ENCODE results near the gene LZTS2.

The LZTS2 gene

DNA sequence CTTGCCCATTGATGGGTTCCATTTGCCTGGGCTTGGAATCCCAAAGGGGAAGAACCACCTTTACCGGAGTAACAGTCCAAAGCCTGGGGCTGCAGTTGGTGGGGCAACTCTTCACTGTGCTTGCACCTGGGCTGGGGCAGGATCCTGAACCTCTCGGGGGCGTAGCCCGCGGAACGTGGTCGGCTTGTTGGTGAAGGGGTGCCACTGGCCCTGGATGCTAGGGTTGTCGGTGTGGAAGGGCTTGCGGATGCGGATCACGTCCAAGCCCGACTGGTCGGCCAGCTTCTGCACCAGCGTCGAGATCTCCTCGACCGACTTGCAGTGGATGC lies 13.0 kb upstream of the LZTS2 start:
- H3K36me3 ChIP-seq (ENCODE audit: low read depth) = peaks cover 45% of the 10 kb centered on the region
- ATAC-seq (ENCODE audit: low read depth) (peak; percentile 7; the same call in 2 of the 3 replicates), DNase-seq (ENCODE audit: low spot score) (no peak)
- H3K27me3 ChIP-seq (ENCODE audit: insufficient read depth, poor library complexity, severe bottlenecking) = no peaks in the 10 kb centered on the region
- peak overlapping the region; percentile 97 for H3K4me3 ChIP-seq (ENCODE audit: severe bottlenecking)
- H3K9me3 ChIP-seq (ENCODE audit: severe bottlenecking) = no peaks in the 10 kb centered on the region
- peaks cover 7% of the 10 kb centered on the region for H3K4me1 ChIP-seq (ENCODE audit: insufficient read depth, poor library complexity, severe bottlenecking)
- peak overlapping the region; percentile 58 for H3K27ac ChIP-seq (ENCODE audit: poor library complexity, severe bottlenecking)
- no peak for TF ChIP-seq CTCF (IDR thresholded peaks at IDR 0.05; ENCODE audit: poor library complexity, severe bottlenecking)

DNA sequence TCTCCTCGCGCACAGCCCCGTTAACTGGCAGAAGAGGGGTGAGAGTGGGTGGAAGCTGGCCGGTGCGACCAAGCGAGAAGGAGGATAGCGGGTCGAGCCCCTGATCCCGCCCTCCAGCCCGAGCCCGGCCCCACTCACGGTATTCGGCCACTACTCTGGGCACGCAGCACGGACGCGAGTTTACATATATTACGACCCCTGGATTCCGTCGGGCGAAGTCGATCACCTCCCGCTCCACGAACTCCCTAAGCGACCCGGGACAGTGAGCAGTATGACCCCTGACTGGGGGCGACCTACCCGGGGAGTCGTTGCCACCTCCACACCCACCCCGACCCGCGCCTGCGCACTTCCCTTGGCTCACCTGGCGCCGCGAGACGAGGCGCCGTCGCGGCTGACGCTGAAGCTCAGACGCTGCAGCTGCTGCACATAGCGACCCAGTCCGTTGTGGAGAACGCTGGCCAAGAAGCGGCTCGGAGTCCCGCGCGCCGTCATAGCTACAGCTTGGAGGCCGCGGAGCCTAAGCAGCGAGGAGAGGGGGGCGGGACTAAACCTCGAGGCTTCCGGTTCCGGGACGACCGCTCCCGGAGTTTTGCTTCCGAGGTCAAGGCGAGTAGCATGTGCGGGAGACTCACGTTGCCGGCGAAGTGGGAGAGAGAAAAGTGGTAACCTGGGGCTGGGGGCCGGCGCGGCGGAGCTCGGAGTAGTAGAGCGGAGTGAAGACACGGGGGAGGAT lies 12.5 kb upstream of the LZTS2 start, which contains the start of the genes MRPL43 and TWNK:
Gene MRPL43, minus strand, starts transcription at position 546 of the 733 bp plus-strand sequence. Its CDS starts 54 bp downstream, at position 492.
Gene TWNK, plus strand, starts transcription at position 592 of the 733 bp plus-strand sequence. CDS start 668 bp downstream, outside the sequence.
- Histone ChIP-seq H3K27ac (ENCODE audit: poor library complexity, severe bottlenecking) (peak within 1 kb of the TSS; percentile 58), H3K4me1 (ENCODE audit: insufficient read depth, poor library complexity, severe bottlenecking) (peaks cover 7% of the 10 kb centered on the region), H3K9me3 (ENCODE audit: severe bottlenecking) (no peaks in the 10 kb centered on the region), H3K4me3 (ENCODE audit: severe bottlenecking) (peak within 1 kb of the TSS; percentile 97), H3K36me3 (ENCODE audit: low read depth) (peaks cover 46% of the 10 kb centered on the region), H3K27me3 (ENCODE audit: insufficient read depth, poor library complexity, severe bottlenecking) (no peaks in the 10 kb centered on the region)
- DNase-seq (ENCODE audit: low spot score) (peak; percentile 85), ATAC-seq (ENCODE audit: low read depth) (peak; percentile 90)
- no peak for TF ChIP-seq CTCF (IDR thresholded peaks at IDR 0.05; ENCODE audit: poor library complexity, severe bottlenecking)

GRCh38 chr10:100987685-100988049 lies 11.9 kb upstream of the LZTS2 start:
- Histone ChIP-seq H3K36me3 (ENCODE audit: low read depth) (peaks cover 46% of the 10 kb centered on the region), H3K27me3 (ENCODE audit: insufficient read depth, poor library complexity, severe bottlenecking) (no peaks in the 10 kb centered on the region), H3K4me1 (ENCODE audit: insufficient read depth, poor library complexity, severe bottlenecking) (peaks cover 7% of the 10 kb centered on the region), H3K4me3 (ENCODE audit: severe bottlenecking) (peak overlapping the region; percentile 97), H3K9me3 (ENCODE audit: severe bottlenecking) (no peaks in the 10 kb centered on the region), H3K27ac (ENCODE audit: poor library complexity, severe bottlenecking) (peak overlapping the region; percentile 58)
- no peak for DNase-seq (ENCODE audit: low spot score)
- peak; percentile 4; the same call in 1 of the 3 replicates for ATAC-seq (ENCODE audit: low read depth)
- no peak for TF ChIP-seq CTCF (IDR thresholded peaks at IDR 0.05; ENCODE audit: poor library complexity, severe bottlenecking)

GRCh38 chr10:100988166-100988565 lies 11.4 kb upstream of the LZTS2 start:
- Histone ChIP-seq H3K9me3 (ENCODE audit: severe bottlenecking) (no peaks in the 10 kb centered on the region), H3K27me3 (ENCODE audit: insufficient read depth, poor library complexity, severe bottlenecking) (no peaks in the 10 kb centered on the region), H3K4me1 (ENCODE audit: insufficient read depth, poor library complexity, severe bottlenecking) (peaks cover 7% of the 10 kb centered on the region), H3K4me3 (ENCODE audit: severe bottlenecking) (peak overlapping the region; percentile 97), H3K27ac (ENCODE audit: poor library complexity, severe bottlenecking) (no peak overlapping the region), H3K36me3 (ENCODE audit: low read depth) (peaks cover 47% of the 10 kb centered on the region)
- DNase-seq (ENCODE audit: low spot score) (no peak), ATAC-seq (ENCODE audit: low read depth) (no peak)
- no peak for TF ChIP-seq CTCF (IDR thresholded peaks at IDR 0.05; ENCODE audit: poor library complexity, severe bottlenecking)

GRCh38 chr10:100989088-100989487 lies 10.5 kb upstream of the LZTS2 start:
- Histone ChIP-seq H3K4me1 (ENCODE audit: insufficient read depth, poor library complexity, severe bottlenecking) (peaks cover 7% of the 10 kb centered on the region), H3K9me3 (ENCODE audit: severe bottlenecking) (no peaks in the 10 kb centered on the region), H3K36me3 (ENCODE audit: low read depth) (peaks cover 57% of the 10 kb centered on the region), H3K27ac (ENCODE audit: poor library complexity, severe bottlenecking) (no peak overlapping the region), H3K4me3 (ENCODE audit: severe bottlenecking) (no peak overlapping the region), H3K27me3 (ENCODE audit: insufficient read depth, poor library complexity, severe bottlenecking) (no peaks in the 10 kb centered on the region)
- no peak for TF ChIP-seq CTCF (IDR thresholded peaks at IDR 0.05; ENCODE audit: poor library complexity, severe bottlenecking)
- DNase-seq (ENCODE audit: low spot score) = no peak
- no peak for ATAC-seq (ENCODE audit: low read depth)

Data from RWPE2 (cell line).